Upper lobe of right lung (tissue), 1 donor: Measurements from ENCODE around the gene SLC35F6. TPM values are rescaled to one million over a fixed set of nuclear protein-coding genes. Genes with fewer than 3 reads are reported as not detected.
A peak's percentile ranks its signal among the peaks of the same experiment; 100 is the strongest.
"Not testable (repeated sequence)": the region's sequence is repeated elsewhere in the genome, so short reads cannot be mapped to it uniquely, and the experiment has no call there.

ENCODE experiments used
- ATAC-seq: fragments of 200-7000 bp; cut with Tn5 transposase; one replicate; pipeline ENCODE4 v1.9.1; 2020; ENCODE audit warnings: mild to moderate bottlenecking, moderate library complexity
- DNase-seq: peaks from one replicate; pipeline ENCODE4 v3.0.0-alpha.2; 2020
- H3K27ac ChIP-seq: fragments of 200-600 bp; one replicate; pipeline ENCODE4 v1.8.0; 2022
- H3K27me3 ChIP-seq: fragments of 200-600 bp; one replicate; pipeline ENCODE4 v1.8.0; 2022; ENCODE audit warnings: mild to moderate bottlenecking
- H3K36me3 ChIP-seq: fragments of 200-600 bp; one replicate; pipeline ENCODE4 v1.8.0; 2022
- H3K4me1 ChIP-seq: fragments of 200-600 bp; one replicate; pipeline ENCODE4 v1.8.0; 2022
- H3K4me3 ChIP-seq: fragments of 200-600 bp; one replicate; pipeline ENCODE4 v1.8.0; 2022; ENCODE audit warnings: mild to moderate bottlenecking
- H3K9me3 ChIP-seq: fragments of 200-600 bp; one replicate; pipeline ENCODE4 v1.8.0; 2022
- intact Hi-C: fragments of 100-400 bp; cut with DNase I; formaldehyde crosslinking; loops from one replicate; pipeline ENCODE4 v1.11.0; 2022
- total RNA-seq: library from RNA; stranded (reverse); fragmentation: NEBNext Ultra II Directional; extraction: Animal tissue kit (Norgen Biotek cat#: 25700); gene quantifications from one replicate; pipeline ENCODE4 v1.2.1, GENCODE V29; 2021
- TF ChIP-seq, protein P1 (sequence below): fragments of 200-600 bp; IDR thresholded peaks from one replicate; pipeline ENCODE4 v1.8.0; 2022; ENCODE audit warnings: antibody characterized with exemption
- donor health status: DM: no; HTN: yes; CAD: no; lungs with severe emphysema.

The SLC35F6 gene
- total RNA-seq, 1 donor from 2014 or later: 42.2 TPM

DNA sequence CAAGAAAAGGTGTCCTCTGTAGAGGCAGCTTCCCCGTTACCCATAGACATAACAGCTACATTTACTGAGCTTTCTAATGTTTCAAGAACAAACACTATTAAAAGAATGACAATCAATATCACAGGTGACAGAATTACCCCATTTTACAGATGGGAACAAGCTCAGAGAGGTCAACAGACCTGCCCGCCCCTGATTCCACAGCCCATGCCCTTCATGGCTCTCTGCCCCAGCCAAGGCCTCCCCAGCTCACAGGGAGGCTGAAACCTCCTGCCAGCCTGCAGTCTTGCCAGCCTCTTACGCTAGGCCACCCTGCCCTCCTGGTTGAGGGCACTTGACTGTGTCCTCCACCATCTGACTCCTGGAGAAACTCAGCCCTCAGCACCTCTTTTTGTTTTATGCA is 19.1 kb upstream of the SLC35F6 start:
- ATAC-seq (no peak), DNase-seq (no peak)
- no peaks in the 10 kb centered on the region for H3K36me3 ChIP-seq
- no peaks in the 10 kb centered on the region for H3K27me3 ChIP-seq
- TF ChIP-seq, protein P1, sequence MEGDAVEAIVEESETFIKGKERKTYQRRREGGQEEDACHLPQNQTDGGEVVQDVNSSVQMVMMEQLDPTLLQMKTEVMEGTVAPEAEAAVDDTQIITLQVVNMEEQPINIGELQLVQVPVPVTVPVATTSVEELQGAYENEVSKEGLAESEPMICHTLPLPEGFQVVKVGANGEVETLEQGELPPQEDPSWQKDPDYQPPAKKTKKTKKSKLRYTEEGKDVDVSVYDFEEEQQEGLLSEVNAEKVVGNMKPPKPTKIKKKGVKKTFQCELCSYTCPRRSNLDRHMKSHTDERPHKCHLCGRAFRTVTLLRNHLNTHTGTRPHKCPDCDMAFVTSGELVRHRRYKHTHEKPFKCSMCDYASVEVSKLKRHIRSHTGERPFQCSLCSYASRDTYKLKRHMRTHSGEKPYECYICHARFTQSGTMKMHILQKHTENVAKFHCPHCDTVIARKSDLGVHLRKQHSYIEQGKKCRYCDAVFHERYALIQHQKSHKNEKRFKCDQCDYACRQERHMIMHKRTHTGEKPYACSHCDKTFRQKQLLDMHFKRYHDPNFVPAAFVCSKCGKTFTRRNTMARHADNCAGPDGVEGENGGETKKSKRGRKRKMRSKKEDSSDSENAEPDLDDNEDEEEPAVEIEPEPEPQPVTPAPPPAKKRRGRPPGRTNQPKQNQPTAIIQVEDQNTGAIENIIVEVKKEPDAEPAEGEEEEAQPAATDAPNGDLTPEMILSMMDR: no peak
- intact Hi-C loops: loop anchor here (5.0 kb wide), 1 partner anchor 138 kb away; no protein-coding TSS in a partner anchor
- H3K27ac ChIP-seq: no peak overlapping the region
- peaks cover 12% of the 10 kb centered on the region for H3K4me1 ChIP-seq
- H3K9me3 ChIP-seq: no peaks in the 10 kb centered on the region
- no peak overlapping the region for H3K4me3 ChIP-seq

DNA sequence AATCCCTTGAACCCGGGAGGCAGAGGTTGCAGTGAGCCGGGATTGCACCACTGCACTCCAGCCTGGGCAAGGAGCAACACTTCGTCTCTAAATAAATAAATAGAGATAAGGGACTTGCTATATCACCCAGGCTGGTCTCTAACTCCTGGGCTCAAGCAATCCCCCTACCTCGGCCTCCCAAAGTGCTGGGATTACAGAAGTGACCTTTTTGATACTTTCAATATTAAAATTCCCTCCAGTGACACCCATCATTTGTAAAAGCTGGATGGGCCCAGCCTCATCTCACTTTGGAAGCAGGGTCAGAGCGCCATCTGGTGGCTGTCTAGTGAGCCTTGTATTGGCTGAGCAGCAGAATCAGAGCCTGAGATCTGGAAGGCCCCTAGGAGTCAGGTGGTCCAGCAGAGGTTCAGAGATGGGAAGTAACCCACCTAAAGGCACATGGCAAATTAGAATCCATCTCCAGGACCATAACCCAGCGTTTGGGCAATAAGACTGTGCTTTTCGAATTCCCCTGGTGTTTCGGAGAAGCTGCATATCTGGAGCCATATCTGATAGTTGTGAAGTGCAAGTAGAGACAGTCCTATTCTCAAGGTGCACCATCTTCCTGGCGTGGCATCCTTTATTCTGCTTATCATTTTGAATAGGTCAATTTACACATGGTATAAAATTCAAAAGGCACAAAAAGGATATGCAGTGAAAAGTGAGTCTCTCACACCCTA is 18.3 kb upstream of the SLC35F6 start:
- Histone ChIP-seq H3K4me3 (no peak overlapping the region), H3K36me3 (no peaks in the 10 kb centered on the region), H3K27me3 (no peaks in the 10 kb centered on the region), H3K9me3 (no peaks in the 10 kb centered on the region), H3K4me1 (peaks cover 11% of the 10 kb centered on the region), H3K27ac (no peak overlapping the region)
- TF ChIP-seq, protein P1: peak; percentile 93
- ATAC-seq (peak; percentile 91), DNase-seq (peak; percentile 82)
- intact Hi-C loops: no loop called here

DNA sequence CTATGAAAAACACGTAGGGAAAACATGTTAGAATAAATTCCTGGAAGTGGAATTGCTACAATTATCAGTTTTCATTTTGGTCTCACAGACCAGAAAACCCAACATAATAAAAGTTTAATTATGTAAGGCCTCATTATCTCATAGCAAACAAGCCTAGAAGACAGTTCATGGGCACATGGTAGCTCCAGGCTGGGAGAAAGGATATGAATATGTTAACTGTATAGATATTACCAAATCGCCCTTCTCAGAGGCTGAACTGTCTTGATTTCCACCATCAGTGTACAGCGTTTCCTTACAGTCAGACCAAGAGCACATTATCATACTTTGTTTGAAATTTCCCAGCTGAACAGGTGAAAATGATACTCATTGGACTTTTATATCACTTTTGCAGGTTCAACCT is 17.1 kb upstream of the SLC35F6 start:
- H3K4me1 ChIP-seq: peaks cover 5% of the 10 kb centered on the region
- no peak for ATAC-seq
- no peaks in the 10 kb centered on the region for H3K27me3 ChIP-seq
- no peak for DNase-seq
- no peak overlapping the region for H3K27ac ChIP-seq
- no peaks in the 10 kb centered on the region for H3K36me3 ChIP-seq
- TF ChIP-seq, protein P1: no peak
- no peak overlapping the region for H3K4me3 ChIP-seq
- no peaks in the 10 kb centered on the region for H3K9me3 ChIP-seq
- intact Hi-C loops: no loop called here

DNA sequence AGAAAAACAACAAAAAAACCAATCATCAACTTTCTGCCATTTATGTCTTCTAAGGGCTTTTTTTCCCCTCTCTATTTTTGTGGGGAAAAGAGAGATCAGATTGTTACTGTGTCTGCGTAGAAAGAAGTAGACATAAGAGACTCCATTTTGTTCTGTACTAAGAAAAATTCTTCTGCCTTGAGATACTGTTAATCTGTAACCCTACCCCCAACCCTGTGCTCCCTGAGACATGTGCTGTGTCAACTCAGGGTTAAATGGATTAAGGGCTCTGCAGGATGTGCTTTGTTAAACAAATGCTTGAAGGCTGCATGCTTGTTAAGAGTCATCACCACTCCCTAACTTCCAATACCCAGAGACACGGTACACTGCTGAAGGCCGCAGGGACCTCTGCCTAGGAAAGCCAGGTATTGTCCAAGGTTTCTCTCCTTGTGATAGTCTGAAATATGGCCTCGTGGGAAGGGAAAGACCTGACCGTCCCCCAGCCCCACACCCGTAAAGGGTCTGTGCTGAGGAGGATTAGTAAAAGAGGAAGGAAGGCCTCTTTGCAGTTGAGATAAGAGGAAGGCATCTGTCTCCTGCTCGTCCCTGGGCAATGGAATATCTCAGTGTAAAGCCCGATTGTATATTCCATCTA is 14.2 kb upstream of the SLC35F6 start:
- H3K4me1 ChIP-seq, ATAC-seq, DNase-seq, H3K27ac ChIP-seq, H3K36me3 ChIP-seq, H3K27me3 ChIP-seq, intact Hi-C loops, H3K4me3 ChIP-seq, H3K9me3 ChIP-seq: not testable (repeated sequence)

DNA sequence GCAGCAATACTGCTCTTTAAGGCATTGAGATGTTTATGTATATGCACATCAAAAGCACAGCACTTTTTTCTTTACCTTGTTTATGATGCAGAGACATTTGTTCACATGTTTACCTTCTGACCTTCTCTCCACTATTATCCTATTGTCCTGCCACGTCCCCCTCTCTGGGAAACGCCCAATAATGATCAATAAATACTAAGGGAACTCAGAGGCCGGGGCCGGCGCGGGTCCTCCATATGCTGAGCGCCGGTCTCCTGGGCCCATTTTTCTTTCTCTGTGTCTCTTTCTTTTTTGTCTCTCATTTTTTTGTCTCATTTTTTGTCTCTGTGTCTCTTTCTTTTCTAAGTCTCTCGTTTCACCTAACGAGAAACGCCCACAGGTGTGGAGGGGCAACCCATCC is 13.6 kb upstream of the SLC35F6 start:
- H3K9me3 ChIP-seq, H3K4me1 ChIP-seq, ATAC-seq, H3K36me3 ChIP-seq, intact Hi-C loops, H3K4me3 ChIP-seq, H3K27me3 ChIP-seq, H3K27ac ChIP-seq, DNase-seq: not testable (repeated sequence)

DNA sequence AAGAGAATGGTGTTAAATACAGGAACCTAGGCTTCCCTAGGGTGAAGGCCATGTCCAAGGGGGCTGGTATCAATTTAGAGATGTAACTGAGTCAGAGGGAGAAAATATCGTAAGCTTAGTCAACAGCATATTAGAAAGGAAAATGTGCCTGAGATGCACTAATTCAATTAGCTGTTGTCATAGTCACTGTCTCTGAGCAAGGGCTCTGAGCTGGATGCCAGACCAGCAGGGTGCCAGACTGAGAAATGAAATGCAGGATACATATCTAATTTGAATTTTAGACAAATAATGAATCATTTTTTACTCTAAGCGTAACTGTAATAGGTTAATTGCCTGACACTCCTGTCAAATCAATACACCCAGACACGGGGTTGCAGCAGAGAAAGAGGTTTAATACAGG is 11.4 kb upstream of the SLC35F6 start:
- H3K9me3 ChIP-seq: no peaks in the 10 kb centered on the region
- H3K36me3 ChIP-seq: no peaks in the 10 kb centered on the region
- peaks cover 3% of the 10 kb centered on the region for H3K4me1 ChIP-seq
- H3K27ac ChIP-seq: no peak overlapping the region
- DNase-seq (no peak), ATAC-seq (no peak)
- intact Hi-C loops: no loop called here
- TF ChIP-seq, protein P1: no peak
- no peaks in the 10 kb centered on the region for H3K27me3 ChIP-seq
- no peak overlapping the region for H3K4me3 ChIP-seq
